Right lobe of liver (tissue), 6 donors: ENCODE measurements around the gene GLYATL1. TPM values are rescaled to one million over a fixed set of nuclear protein-coding genes. Genes with fewer than 3 reads are reported as not detected.

Source experiments
- ATAC-seq, 4 donors: fragments of 200-7000 bp; cut with Tn5 transposase; one replicate each; pipeline ENCODE4 v1.9.1; 2020; ENCODE audit warnings: mild to moderate bottlenecking in 4 of 4, moderate library complexity in 4 of 4
- DNase-seq, 3 donors: peaks; one replicate each; pipeline ENCODE4 v3.0.0-alpha.2; 2020
- H3K27ac ChIP-seq, 3 donors: fragments of 200-600 bp; one replicate each; pipeline ENCODE4 v1.8.0; 2022
- H3K27me3 ChIP-seq, 2 donors: fragments of 200-600 bp; one replicate each; pipeline ENCODE4 v1.8.0; 2022
- H3K36me3 ChIP-seq, 4 donors: fragments of 200-600 bp; sonication (generic) in 1 of 4; one replicate each; pipeline versions ENCODE4 v1.5.1 to v1.8.0; 2017 to 2022; ENCODE audit warnings: control low read depth in 1 of 4
- H3K4me1 ChIP-seq, 4 donors: fragments of 200-600 bp; sonication (generic) in 1 of 4; one replicate each; pipeline versions ENCODE4 v1.5.1 to v1.8.0; 2017 to 2022; ENCODE audit warnings: control low read depth in 1 of 4
- H3K4me3 ChIP-seq, 3 donors: fragments of 200-600 bp; one replicate each; pipeline ENCODE4 v1.8.0; 2022
- H3K9me3 ChIP-seq, 4 donors: fragments of 200-600 bp; sonication (generic) in 1 of 4; one replicate each; pipeline versions ENCODE4 v1.5.1 to v1.8.0; 2017 to 2022; ENCODE audit warnings: control low read depth in 1 of 4
- CTCF ChIP-seq, 4 donors: fragments of 200-600 bp in 3 of 4; fragments of 450-650 bp in 1 of 4; IDR thresholded peaks; one replicate each; pipeline versions ENCODE4 v1.5.1 to v1.8.0; 2016 to 2022; ENCODE audit warnings: antibody characterized with exemption in 4 of 4, mild to moderate bottlenecking in 2 of 4
- POLR2A ChIP-seq: fragments of 450-650 bp; IDR thresholded peaks from one replicate; pipeline ENCODE4 v1.6.1; 2017; ENCODE audit warnings: antibody characterized with exemption, mild to moderate bottlenecking
- whole genome bisulfite sequencing: methylation state at CpG from one replicate; pipeline ENCODE4 v1.1.6; 2018; ENCODE audit warnings: low coverage, low lambda C conversion rate; ENCODE audit not compliant: insufficient coverage; ENCODE audit errors: missing lambda C conversion rate; 5-methylcytosine and 5-hydroxymethylcytosine counted together
- intact Hi-C, 2 donors: fragments of 100-400 bp; cut with DNase I; formaldehyde crosslinking; loops; one replicate each; pipeline versions ENCODE4 v1.11.2 to v1.14.1; 2022
- total RNA-seq, 6 experiments: library from RNA; depleted of rRNA in 2 of 6; stranded (reverse); fragments of >200 nt in 2 of 6; fragmentation: NEBNext Ultra II Directional in 3 of 6; extraction: Animal tissue kit (Norgen Biotek cat#: 25700) in 3 of 6; gene quantifications; one replicate each; pipeline versions ENCODE4 v1.1.0 to v1.2.4, GENCODE V29; 2016 to 2023
- donor health status: DM: no; HTN: yes; CAD: no.
- donor health status: DM: no; HTN: no; CAD: no.
- donor health status: DM: no; HTN: no; CAD: no.
- donor health status: DM: no; HTN: yes; CAD: no.
- donor health status: DM: no; HTN: yes; CAD: no.

The GLYATL1 gene
- total RNA-seq, 6 experiments from 2014 or later: 200 to 425 (median 351) TPM

- ATAC-seq (peak; percentile 20 to 56 (median 46)), DNase-seq (peak in 2 of 3 donors; percentile 41 to 59)
- peaks cover 0 to 58% (median 10%) of the 10 kb centered on the region in 4 donors for H3K4me1 ChIP-seq
- TF ChIP-seq POLR2A (no peak), CTCF (IDR thresholded peaks at IDR 0.05) (no peak)
- no peaks in the 10 kb centered on the region for H3K27me3 ChIP-seq
- no peaks in the 10 kb centered on the region for H3K36me3 ChIP-seq
- WGBS: 52% methylated on average over 2 of the region's 3 CpGs
- H3K4me3 ChIP-seq: no peak overlapping the region
- intact Hi-C loops: no loop called here
- peak overlapping the region in 1 of 3 donors; percentile 70 for H3K27ac ChIP-seq
- no peaks in the 10 kb centered on the region for H3K9me3 ChIP-seq
These were observed 5.6 kb upstream of the GLYATL1 start for GRCh38 chr11:58933661-58934060.

GRCh38 chr11:58934945-58935513 is 4.3 kb upstream of the GLYATL1 start:
- H3K36me3 ChIP-seq: no peaks in the 10 kb centered on the region
- peak; percentile 43 to 60 (median 50) for ATAC-seq
- peak overlapping the region in 2 of 3 donors; percentile 63 to 70 for H3K27ac ChIP-seq
- intact Hi-C loops: no loop called here
- no peak for DNase-seq
- peaks cover 0 to 52% (median 10%) of the 10 kb centered on the region in 4 donors for H3K4me1 ChIP-seq
- TF ChIP-seq CTCF (IDR thresholded peaks at IDR 0.05) (no peak), POLR2A (peak; percentile 44)
- WGBS: 27% methylated on average over 1 of the region's 7 CpGs
- no peak overlapping the region for H3K4me3 ChIP-seq
- no peaks in the 10 kb centered on the region for H3K9me3 ChIP-seq
- no peaks in the 10 kb centered on the region for H3K27me3 ChIP-seq

- no peaks in the 10 kb centered on the region for H3K36me3 ChIP-seq
- H3K27me3 ChIP-seq: no peaks in the 10 kb centered on the region
- no peak for DNase-seq
- peak in 1 of 4 donors; percentile 8 for ATAC-seq
- intact Hi-C loops: no loop called here
- WGBS: 67% methylated on average over 4 of the region's 4 CpGs
- no peak overlapping the region for H3K4me3 ChIP-seq
- peaks cover 0 to 56% (median 12%) of the 10 kb centered on the region in 4 donors for H3K4me1 ChIP-seq
- H3K9me3 ChIP-seq: no peaks in the 10 kb centered on the region
- TF ChIP-seq POLR2A: no peak
- TF ChIP-seq CTCF (IDR thresholded peaks at IDR 0.05): no peak
- H3K27ac ChIP-seq: peak overlapping the region in 1 of 3 donors; percentile 94
These were observed 890 bp upstream of the GLYATL1 start for GRCh38 chr11:58938398-58938797.

- ATAC-seq (peak; percentile 73 to 87 (median 80)), DNase-seq (peak in 1 of 3 donors; percentile 69)
- H3K36me3 ChIP-seq: peaks cover 0 to 8% (median 0%) of the 10 kb centered on the region in 4 donors
- peak overlapping the region; percentile 28 to 67 (median 61) for H3K4me3 ChIP-seq
- H3K9me3 ChIP-seq: no peaks in the 10 kb centered on the region
- no peaks in the 10 kb centered on the region for H3K27me3 ChIP-seq
- H3K27ac ChIP-seq: peak overlapping the region; percentile 62 to 94 (median 76)
- 35% methylated on average over 1 of the region's 1 CpG for WGBS
- TF ChIP-seq POLR2A (peak; percentile 75), CTCF (IDR thresholded peaks at IDR 0.05) (no peak)
- intact Hi-C loops: no loop called here
- H3K4me1 ChIP-seq: peaks cover 0 to 56% (median 17%) of the 10 kb centered on the region in 4 donors
These were observed 740 bp downstream of the GLYATL1 start for GRCh38 chr11:58940028-58940427.
